Cardiac septum (tissue), 1 donor: Measurements from ENCODE around the gene HDDC3. TPM values are rescaled to one million over a fixed set of nuclear protein-coding genes. Genes with fewer than 3 reads are reported as not detected.
"Not testable (repeated sequence)": the region's sequence is repeated elsewhere in the genome, so short reads cannot be mapped to it uniquely, and the experiment has no call there.

ENCODE experiments used
- DNase-seq: peaks from one replicate; pipeline ENCODE4 v3.0.0-alpha.2; 2020; ENCODE audit warnings: low spot score
- intact Hi-C: fragments of 100-400 bp; cut with DNase I; formaldehyde crosslinking; loops from one replicate; pipeline ENCODE4 v1.14.0; 2022
- total RNA-seq: library from RNA; stranded (reverse); fragmentation: NEBNext Ultra II Directional; extraction: Animal tissue kit (Norgen Biotek cat#: 25700); gene quantifications from one replicate; pipeline ENCODE4 v1.2.1, GENCODE V29; 2021
- donor health status: DM: no; HTN: no; CAD: no.

HDDC3 gene
- total RNA-seq, 1 donor from 2014 or later: 11.8 TPM

GRCh38 chr15:90901175-90902039 is 30.9 kb downstream of the HDDC3 start:
- intact Hi-C loops: loop anchor here (1.0 kb wide), 1 partner anchor 31 kb away; the partner anchor contains the start of gene HDDC3
- no peak for DNase-seq

- DNase-seq, intact Hi-C loops: not testable (repeated sequence)
These were observed 35.2 kb downstream of the HDDC3 start for GRCh38 chr15:90897131-90897655.

- DNase-seq: no peak
These were observed 36.7 kb downstream of the HDDC3 start for GRCh38 chr15:90895571-90896117.

GRCh38 chr15:90893175-90894090 is 38.9 kb downstream of the HDDC3 start:
- DNase-seq: no peak
- intact Hi-C loops: no loop called here

More at GRCh38 chr15:90895571-90896117, 36.7 kb downstream of the HDDC3 start:
- intact Hi-C loops: no loop called here

- intact Hi-C loops: no loop called here
- DNase-seq: no peak
These were observed 39.7 kb downstream of the HDDC3 start for GRCh38 chr15:90892498-90893174.

GRCh38 chr15:90892023-90892422 is 40.3 kb downstream of the HDDC3 start:
- no peak for DNase-seq
- intact Hi-C loops: no loop called here

- intact Hi-C loops: no loop called here
- no peak for DNase-seq
These were observed 40.9 kb downstream of the HDDC3 start for GRCh38 chr15:90891346-90891949.

- intact Hi-C loops: no loop called here
- no peak for DNase-seq
These were observed 41.5 kb downstream of the HDDC3 start for GRCh38 chr15:90890839-90891238.

GRCh38 chr15:90889736-90890456 is 42.5 kb downstream of the HDDC3 start:
- intact Hi-C loops: loop anchor here (5.0 to 10.0 kb wide), 3 partner anchors 173 to 568 kb away; partner anchors contain the start of gene BLM
- no peak for DNase-seq

GRCh38 chr15:90889313-90889730 is 43.0 kb downstream of the HDDC3 start:
- intact Hi-C loops: loop anchor here (5.0 to 10.0 kb wide), 3 partner anchors 172 to 567 kb away; partner anchors contain the start of gene BLM
- no peak for DNase-seq

- no peak for DNase-seq
- intact Hi-C loops: loop anchor here (5.0 to 10.0 kb wide), 3 partner anchors 170 to 565 kb away; partner anchors contain the start of gene BLM
These were observed 45.3 kb downstream of the HDDC3 start for GRCh38 chr15:90887037-90887481.

- intact Hi-C loops: loop anchor here (1.0 to 10.0 kb wide), 4 partner anchors 169 to 564 kb away; partner anchors contain the start of gene BLM
These were observed 46.1 kb downstream of the HDDC3 start for GRCh38 chr15:90886291-90886614.

GRCh38 chr15:90885432-90886290 is 46.7 kb downstream of the HDDC3 start:
- intact Hi-C loops: loop anchor here (1.0 to 10.0 kb wide), 4 partner anchors 168 to 563 kb away; partner anchors contain the start of gene BLM
- DNase-seq: peak; percentile 92

More at GRCh38 chr15:90886291-90886614, 46.1 kb downstream of the HDDC3 start:
- DNase-seq: no peak

GRCh38 chr15:90884719-90885431 is 47.5 kb downstream of the HDDC3 start:
- no peak for DNase-seq
- intact Hi-C loops: loop anchor here (1.0 to 10.0 kb wide), 4 partner anchors 15 to 563 kb away; partner anchors contain the start of gene BLM

- intact Hi-C loops: loop anchor here (1.0 to 10.0 kb wide), 2 partner anchors 14 to 389 kb away; no protein-coding TSS in a partner anchor
- DNase-seq: peak; percentile 94
These were observed 48.2 kb downstream of the HDDC3 start, which contains the start of gene FES for GRCh38 chr15:90883976-90884718. Gene FES (plus strand): TSS chr15:90884504. CDS start chr15:90885046, 542 bp downstream.
